ENCODE measurements around the gene C22orf42.
"Not testable (repeated sequence)": the region's sequence is repeated elsewhere in the genome, so short reads cannot be mapped to it uniquely, and the experiment has no call there.

C22orf42 gene, protein sequence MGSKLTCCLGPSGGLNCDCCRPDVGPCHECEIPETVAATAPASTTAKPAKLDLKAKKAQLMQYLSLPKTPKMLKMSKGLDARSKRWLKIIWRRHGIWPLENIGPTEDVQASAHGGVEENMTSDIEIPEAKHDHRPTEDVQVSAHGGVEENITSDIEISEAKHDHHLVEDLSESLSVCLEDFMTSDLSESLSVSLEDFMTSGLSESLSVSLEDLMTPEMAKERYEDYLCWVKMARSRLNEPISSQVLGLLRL

DNA sequence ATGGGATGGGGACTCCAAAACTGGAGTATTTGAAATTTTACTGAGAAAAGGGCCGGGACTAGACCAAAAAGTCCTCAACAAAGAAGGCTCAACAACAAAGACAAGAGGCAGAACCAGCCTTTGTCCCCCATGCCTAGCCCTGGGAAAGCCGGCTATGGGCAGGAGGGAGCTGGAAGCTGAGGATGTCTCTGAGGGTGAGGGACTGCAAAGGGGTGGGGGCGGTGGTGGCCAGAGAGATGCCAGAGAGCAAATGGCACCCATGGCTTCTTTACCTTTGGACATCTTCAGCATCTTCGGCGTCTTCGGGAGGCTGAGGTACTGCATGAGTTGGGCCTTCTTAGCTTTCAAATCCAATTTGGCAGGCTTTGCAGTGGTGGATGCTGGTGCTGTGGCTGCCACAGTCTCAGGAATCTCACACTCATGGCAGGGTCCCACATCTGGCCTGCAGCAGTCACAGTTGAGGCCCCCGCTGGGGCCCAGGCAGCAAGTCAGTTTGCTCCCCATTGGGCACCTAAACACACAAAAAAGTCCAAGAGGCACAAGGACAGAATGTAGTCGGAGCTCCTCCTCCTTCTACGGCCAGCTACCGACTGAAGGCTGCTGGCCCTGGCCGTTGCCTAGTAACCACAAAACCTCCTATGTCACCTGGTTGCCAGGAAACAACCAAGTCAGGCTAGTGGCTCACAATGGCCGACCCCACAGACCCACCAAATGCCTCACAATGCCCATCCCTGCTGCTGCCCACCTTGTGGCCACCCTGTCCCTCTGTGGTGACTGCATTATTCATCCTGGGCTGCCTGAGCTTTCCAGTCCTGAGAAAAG, at the start of gene C22orf42:
C22orf42 (minus strand) TSS at position 592 of the 822 bp plus-strand sequence; CDS start at position 504, 88 bp downstream.
- DNase-seq = no peak

DNA sequence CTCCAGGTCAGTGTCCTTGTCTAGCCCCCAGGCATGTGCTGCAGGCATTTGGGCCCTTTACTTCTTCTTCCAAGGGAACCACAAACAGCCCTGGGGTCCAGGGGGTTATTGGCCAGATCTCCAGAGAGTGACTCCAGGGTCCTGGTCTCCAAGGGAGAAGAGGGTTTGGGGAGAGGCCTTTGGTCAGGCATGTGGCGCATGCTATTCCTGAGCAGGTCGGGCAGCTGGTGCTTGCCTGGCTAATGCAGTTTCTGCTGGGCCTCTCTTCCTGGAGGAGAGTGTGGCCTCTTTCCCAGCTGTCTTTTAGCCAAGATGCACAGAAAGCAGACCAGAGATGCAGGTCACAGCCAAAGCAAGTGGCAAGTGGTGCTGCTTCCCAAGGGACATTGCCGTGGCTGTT, 49.6 kb upstream of the C22orf42 start:
- DNase-seq = no peak

DNA sequence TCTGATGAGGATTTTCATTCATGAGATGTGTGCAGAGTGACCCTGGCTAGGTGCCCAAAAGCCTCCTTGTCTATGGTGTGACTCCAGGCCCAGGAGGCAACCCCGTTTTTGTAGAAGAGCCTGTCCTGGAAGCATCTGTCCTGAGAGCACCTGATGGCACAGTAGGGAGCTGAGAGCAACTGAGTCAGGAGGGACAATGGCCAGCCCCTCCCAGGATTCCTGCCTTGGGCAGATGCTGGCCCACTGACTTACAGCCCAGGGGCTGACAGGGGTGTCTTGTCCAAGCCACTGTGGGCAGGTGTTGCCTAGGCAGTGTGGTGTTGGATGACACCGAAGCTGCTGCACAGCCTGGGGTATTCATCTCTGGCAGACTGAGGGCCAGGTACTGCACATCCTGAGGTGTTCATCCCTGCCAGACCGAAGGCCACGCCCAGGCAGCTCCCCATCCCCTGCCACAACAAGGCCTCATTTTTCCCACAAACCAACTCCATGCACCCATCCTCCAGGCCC, 48.9 kb upstream of the C22orf42 start:
- DNase-seq = no peak

DNA sequence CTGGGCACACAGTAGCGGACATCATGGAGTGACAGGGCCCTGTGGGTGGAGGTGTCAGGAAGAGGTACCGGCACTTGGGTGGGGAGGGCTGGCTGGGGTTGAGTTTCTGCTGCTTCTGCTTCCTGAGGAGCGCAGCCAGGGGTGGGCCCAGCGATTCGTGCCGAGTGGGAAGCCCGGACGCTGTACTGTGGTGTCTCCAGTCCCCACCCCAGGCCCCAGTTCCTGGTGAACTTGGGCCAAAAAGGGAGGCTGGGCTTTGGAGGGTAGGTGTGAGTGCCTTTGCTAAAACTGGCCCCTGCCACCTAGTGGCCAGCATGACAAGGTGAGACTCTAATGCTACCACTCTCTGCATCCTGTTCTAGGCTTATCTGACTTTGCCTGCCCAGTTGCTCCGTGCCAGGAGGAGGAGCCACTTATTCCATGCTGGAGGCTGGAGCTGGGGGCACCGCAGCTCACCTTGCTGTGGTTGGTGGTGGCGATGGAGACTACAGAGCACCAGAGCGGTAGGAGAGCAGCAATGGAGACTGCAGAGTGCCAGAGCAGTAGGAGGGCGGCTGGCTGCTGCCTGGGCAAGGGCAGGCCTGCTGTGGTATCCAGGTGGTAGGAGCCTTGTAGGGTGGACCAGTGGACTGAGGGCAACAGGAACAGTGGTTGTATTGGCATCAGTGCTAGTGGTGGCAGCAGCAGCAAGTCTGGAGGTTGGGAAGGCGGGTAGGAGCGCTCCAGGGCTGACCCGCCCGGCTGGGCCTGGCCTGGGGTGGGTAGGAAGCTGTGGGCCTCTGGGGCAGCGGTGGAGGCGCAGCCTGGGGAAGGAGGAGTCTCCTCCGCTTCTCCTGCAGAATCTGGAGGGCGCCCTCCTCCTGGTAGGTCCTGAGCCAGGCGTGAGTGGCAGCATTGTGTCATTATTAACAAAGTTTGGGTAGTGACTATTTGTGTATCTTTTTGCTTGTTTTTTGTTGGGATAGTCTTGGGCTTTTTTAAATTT, 48.0 kb upstream of the C22orf42 start:
- DNase-seq = peak; percentile 27

DNA sequence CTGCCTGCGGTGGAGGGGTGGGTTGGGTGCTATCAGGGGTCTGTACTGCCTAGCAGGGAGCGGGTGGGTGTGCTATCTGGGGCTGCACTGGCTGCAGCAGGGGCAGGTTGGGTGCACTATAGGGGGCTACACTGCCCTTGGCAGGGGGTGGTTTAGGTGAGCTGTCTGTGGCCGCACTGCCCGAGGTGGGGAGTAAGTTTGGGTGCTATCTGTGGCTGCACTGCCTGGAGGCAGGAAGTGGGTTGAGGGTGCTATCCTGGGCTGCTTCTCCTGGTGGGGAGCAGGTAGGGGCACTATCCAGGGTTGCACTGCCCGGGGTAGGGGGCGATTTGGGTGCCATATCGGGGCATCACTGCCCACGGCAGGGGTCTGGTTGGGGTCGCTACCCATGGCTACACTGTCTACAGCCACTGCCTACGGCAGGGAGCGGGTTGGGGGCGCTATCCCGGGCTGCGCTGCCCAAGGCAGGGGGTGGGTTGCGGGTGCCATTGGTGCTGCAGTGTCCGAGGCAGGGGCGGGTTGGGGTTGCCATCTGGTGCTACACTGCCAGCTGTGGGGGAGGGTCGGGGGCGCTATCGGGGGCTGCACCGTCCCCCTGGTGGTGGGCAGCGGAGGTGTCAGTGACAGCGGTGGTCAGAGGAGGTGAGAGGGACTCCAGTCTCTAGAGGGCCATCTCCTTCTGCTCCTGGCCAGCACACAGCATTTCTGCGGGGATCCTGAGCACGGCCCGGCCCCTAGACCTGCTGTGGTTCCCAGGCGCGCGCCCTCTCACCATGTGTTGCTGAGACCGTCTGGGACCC, 47.1 kb upstream of the C22orf42 start:
- no peak for DNase-seq

DNA sequence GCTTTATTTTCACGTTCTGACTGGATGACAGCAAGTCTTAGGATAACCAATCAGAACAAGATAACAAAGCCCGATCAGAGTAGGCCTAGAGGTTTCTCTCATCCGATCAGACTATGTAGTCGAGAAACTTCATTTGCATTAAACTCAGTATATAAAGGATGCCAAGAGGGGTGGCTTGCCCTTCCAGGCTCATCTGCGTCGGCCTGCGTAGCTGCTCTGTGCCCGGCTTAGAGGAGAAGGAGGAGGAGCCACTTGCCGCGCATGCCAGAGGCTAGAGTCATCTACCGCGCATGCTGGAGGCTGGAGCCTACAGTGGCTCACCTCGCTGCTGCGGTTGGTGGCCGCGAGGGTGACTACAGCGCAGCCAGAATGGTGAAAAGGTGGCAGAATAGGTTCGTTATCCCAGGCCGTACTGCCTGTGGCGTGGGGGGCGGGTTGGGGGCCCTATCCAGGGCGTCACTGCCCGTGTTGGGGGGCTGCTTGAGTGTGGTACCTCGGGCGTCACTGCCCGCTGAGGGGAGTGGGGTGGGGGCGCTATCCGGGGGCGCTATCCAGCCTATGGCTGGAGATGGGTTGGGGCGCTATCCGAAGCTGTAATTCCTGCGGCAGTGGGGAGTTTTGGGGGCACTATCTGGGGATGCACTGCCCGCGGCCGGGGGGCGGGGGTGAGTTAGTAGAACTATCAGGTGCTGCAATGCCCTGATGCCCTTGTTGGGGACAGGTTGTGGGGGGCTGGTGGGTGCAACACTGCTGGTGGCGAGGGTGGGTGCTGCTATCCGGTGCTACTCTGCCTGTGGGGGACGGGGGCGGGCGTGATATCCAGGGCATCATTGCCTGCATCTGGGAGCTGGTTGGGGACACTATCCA, 46.0 kb upstream of the C22orf42 start, which contains the start of gene RFPL2:
RFPL2 (minus strand) TSS at position 218 of the 867 bp plus-strand sequence. CDS start 2,622 bp downstream, outside the sequence.
- peak; percentile 80 for DNase-seq

DNA sequence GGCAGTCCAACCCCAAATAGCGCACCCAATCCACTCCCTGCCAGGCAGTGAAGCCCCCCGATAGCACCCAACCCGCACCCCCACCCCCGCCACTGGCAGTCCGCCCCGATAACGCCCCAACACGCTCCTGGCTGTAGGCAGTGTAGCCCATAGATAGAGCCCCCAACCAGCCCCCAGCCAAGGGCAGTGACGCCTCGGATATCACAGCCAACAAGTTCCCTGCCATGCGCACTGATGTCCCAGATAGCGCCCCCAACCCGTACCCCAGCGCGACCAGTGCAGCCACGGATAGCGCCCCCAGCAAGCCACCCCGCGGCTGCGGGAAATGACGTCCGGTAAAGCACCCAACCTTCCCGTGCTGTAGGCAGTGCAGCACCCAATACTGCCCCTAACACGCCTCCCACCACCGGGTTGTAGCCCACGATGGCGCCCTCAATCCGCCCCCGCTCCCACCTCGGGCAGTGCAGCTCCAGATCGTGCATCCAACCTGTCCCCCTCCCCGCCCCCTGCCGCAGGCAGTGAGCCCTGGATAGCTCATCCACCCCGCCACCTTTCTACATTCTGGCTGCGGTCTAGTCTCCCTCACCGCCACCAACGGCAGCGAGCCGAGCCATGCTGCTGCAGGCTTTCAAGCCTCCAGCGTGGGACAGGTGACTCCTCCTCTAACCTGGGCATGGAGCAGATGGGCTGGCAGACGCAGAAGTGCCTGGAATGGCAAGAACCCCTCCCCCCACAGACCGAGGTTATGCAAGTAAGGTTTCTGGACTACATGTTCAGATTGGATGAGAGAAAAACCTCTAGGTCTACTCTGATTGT, 45.1 kb upstream of the C22orf42 start:
- peak; percentile 54 for DNase-seq

DNA sequence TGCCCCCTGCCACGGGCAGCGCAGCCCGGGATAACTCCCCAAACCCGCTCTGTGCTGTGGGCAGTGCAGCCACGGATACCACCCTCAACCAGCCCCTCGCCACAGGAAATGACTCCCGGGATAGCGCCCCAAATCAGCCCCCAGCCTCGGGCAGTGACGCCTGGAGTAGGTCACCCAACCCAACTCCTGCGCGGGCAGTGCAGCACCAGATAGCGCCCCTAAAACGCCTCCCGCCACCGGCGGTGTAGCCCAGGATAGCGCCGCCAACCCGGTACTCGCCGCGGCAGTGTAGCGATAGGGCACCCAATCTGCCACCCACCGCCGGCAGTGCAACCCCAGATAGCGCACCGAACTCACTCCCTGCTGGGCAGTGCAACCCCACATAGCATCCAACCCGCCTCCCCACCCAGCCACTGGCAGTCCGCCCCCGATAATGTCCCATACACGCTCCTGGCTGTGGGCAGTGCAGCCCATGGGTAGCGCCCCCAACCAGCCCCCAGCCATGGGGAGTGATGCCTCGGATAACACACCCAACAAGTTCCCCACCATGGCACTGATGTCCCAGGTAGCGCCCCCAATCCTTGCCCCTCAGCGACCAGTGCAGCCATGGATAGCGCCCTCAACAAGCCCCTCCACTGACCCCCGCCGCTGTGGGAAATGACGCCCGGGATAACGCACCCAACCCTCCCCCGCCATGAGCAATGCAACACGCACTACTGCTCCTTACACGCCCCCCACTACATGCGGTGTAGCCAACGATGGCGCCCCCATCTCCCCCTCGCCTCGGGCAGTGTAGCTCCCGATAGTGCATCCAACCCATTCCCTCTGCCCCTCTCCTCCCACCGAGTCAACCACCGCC, 44.3 kb upstream of the C22orf42 start:
- DNase-seq = no peak

DNA sequence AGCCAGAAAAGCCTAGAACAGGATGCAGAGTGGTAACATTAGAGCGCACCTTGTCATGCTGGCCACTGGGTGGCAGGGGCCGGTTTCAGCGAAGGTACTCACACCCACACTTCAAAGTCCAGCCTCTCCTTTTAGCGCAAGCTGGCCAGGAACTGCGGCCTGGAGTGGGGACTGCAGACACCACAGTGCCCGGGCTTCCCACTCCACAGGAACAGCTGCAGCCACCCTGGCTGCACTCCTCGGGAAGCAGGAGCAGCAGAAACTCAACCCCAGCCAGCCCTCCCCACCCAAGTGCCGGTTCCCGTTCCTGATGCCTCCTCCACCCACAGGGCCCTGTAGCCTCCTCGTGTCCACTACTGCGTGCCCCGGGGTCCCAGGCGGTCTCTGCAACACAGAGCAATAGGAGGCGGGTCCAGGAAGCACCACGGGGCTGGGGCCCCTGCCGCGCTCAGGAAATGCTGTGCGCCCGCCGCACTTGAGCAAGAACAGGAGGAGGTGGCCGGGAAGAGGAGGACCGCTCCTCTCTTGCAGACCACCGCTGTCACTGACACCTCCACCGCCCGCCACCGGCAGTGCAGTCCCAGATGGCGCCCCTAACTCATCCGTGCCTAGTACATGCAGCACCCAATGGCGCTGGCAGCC, 43.6 kb upstream of the C22orf42 start:
- peak; percentile 75 for DNase-seq

DNA sequence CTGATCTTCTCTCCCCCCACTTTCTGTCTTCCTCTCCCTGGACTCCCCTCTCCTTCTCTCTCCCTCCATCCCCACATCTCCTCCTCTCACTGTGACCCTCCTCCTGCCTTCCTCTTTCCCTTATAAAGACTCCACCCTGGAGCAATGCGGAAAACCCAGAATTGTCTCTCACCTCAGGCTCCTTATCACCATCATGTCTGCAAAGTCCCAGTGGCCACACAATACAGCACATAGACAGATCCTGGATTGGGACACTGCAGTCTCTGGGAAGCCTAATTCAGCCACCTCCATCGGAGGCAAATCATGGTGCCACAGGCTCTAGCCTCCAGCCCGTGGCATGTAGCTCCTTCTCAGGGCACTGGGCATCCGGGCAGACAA, 43.0 kb upstream of the C22orf42 start:
- DNase-seq = no peak

DNA sequence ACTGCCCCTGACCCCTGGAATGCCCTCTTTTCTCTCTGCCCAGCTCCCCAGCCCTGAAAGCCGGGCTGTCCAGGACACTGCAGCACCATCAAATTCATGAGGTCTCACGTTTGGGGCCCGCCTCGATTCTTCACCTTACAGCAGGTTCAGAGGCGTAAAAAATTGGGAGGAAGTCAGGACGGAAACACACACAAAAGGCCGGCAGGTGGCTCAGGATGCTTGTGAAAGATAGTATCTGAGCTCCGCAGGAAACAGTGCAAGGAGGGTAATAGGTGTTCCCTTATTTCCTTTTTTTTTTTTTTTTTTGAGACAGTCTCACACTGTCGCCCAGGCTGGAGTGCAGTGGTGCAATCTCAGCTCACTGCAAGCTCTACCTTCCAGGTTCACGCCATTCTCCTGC, 41.6 kb upstream of the C22orf42 start:
- DNase-seq = no peak

DNA sequence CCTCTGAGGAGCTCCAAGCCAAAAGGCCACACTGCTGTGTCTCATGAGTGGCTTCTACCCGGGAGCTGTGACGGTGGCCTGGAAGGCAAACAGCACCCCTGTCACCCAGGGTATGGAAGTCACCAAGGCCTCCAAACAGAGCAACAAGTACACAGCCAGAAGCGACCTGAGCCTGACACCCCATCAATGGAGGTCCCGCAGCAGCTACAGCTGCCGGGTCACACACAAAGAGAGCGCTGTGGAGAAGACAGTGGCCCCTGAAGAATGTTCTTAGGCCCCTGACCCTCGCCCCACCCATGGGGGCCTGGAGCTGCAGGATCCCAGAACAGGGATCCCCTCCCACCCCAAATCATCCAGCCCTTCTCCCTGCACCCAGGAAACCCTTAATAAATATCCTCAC, 40.9 kb upstream of the C22orf42 start:
- DNase-seq = no peak

DNA sequence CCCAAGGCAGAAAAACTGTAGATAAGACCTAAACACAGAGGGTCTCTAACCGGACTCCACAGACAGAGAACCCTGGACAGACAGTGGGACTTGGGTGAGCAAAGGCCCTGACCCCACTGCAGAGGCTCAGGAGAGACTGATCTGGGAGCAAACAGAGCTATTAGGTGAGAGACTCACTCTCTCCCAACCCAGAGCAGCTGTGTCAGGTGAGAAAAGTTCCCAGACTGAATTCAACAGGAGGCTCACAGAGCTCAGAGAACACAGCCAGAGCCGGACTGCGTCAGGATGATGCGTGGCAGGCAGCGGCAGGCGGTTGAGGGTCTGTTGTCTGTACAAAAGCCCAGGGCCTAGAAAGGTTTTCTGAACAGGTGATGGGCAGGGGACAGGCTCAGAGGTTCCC, 40.2 kb upstream of the C22orf42 start:
- DNase-seq = no peak

DNA sequence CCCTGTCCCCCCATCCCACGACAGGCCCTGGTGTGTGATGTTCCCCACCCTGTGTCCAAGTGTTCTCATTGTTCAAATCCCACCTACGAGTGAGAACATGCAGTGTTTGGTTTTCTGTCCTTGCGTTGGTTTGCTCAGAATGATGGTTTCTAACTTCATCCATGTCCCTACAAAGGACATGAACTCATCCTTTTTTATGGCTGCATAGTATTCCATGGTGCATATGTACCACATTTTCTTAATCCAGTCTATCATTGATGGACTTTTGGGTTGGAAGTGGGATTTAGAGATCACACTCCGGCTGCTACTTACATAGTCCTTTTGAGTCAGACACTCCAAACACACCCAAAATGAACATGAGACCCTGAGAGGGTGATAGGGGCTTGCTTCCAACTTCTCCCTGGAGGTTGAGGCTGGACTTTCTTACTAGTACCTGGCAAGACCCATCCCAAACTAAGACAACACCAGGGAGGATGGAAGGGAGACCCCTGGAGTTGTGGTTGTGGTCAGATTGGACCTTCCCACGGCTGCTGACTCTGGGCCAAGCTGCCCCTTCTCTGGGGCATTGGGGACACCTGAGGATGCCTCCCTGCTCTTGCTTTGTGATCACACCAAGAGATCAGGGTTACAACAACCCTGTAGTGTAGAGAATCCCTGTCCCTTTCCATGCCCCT, 38.6 kb upstream of the C22orf42 start:
- not testable (repeated sequence) for DNase-seq

DNA sequence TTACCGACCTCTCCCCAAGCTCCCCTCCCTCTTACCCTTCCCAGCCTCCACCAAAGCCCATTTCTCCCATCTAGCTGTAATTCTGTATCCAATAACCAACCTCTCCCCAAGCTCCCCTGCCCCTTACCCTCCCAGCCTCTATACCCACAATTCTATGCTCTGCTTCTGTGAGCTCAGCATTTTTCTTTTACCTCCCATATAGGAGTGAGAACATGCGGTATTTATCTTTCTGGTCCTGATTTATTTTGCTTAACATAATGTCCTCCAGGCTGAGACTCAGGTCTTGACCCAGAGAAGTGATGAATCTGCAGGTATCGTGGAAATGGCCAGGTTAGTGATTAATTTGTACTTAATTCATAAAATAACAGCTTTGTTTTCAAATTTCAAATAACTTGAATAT, 36.8 kb upstream of the C22orf42 start:
- DNase-seq = not testable (repeated sequence)

DNA sequence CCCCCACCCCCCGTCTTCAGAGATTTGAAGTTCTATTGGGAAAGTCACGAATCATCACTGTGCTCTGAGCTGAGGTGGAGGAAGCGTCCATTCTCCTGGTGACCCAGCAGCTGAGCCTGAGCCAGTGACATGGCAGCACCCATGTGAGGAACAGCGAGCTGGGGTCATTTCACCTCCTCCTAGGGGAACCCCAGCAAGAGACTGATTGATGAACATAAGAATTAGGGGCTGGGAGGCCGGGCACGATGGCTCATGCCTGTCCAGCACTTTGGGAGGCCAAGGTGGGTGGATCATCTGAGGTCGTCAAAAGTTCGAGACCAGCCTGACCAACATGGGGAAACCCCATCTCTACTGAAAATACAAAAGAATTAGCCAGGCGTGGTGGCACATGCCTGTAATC, 34.2 kb upstream of the C22orf42 start:
- DNase-seq = not testable (repeated sequence)

DNA sequence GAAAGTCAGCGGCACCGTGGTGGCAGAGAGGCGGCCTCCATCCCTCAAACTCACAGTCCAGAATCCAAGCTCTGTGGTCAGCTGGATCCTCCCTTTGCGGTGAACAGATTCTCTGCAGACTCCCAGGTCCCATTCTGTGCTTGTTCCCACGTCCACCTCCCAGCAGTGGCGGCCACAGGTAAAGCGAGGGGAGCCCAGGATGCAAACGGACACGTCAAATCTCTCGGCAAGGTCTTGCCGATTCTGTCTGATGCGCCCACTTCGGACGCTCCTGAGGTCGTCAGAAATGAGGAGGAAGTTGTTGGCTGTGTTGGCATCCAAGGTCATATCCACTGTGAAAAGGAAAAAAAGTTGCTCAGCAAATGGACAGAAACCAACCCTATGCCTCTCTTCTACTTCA, 31.9 kb upstream of the C22orf42 start:
- DNase-seq = not testable (repeated sequence)

DNA sequence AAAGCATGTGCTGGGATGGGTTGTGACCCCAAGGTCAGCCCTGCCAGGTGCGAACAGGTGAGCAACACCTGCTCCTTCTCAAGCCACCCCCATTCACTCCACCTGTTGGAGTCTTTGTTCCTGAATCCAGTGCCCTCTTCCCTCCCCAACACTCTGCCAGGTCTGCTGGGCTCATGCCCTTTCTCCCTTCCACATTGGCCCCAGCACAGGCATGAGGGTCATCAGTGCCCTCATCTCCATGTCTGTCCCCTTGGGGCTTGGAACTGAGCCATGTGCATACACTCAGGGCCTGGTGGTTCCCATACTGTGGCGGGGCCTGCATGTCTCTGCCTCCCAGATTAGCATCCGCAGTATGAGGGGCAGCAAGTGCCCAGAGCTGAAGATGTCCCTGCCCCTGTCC, 26.7 kb upstream of the C22orf42 start:
- no peak for DNase-seq

All from NCI-H2029 (cell line).